ENCODE data around the gene ELP2.

- TF ChIP-seq CTCF (conservative IDR thresholded peaks at IDR 0.05; ENCODE audit: low read depth, low read length) (no peak), EZH2 (IDR thresholded peaks at IDR 0.05; ENCODE audit: borderline replicate concordance, low read depth, low read length, poor library complexity, severe bottlenecking) (no peak)
Measured at GRCh38 chr18:36197511-36198166, 67.9 kb downstream of the ELP2 start.

Data from A673 (cell line).